Calu3 (cell line): ENCODE data around the gene ROCK2. TPM values are rescaled to one million over a fixed set of nuclear protein-coding genes. Genes with fewer than 3 reads are reported as not detected.

ENCODE experiments used
- BruUV-seq: library from RNA; stranded (reverse); fragments of 400-500 nt; replicated peaks from 2 replicates; lab custom pipeline; 2021; lab: Mats Ljungman, UMichigan
- CTCF ChIA-PET: fragments of 300-600 bp; sonication (Branson Sonifier 250); formaldehyde crosslinking; loops from one replicate; lab custom pipeline; 2022; ENCODE audit warnings: antibody characterized with exemption; lab: Charles Lee
- DNase-seq: peaks from one replicate; pipeline ENCODE4 v3.0.0; 2022
- H3K27ac Mint-ChIP-seq: one replicate; pipeline ENCODE4 v1.8.0; 2022; ENCODE audit warnings: mixed read lengths; ENCODE audit not compliant: unreplicated experiment
- H3K27me3 Mint-ChIP-seq: one replicate; pipeline ENCODE4 v1.8.0; 2022; ENCODE audit warnings: mixed read lengths; ENCODE audit not compliant: unreplicated experiment
- H3K36me3 Mint-ChIP-seq: one replicate; pipeline ENCODE4 v1.8.0; 2022; ENCODE audit warnings: mild to moderate bottlenecking, moderate library complexity, mixed read lengths; ENCODE audit not compliant: insufficient read depth, unreplicated experiment
- H3K4me1 Mint-ChIP-seq: one replicate; pipeline ENCODE4 v1.8.0; 2022; ENCODE audit warnings: mild to moderate bottlenecking, low read depth, mixed read lengths; ENCODE audit not compliant: unreplicated experiment
- H3K4me3 Mint-ChIP-seq: one replicate; pipeline ENCODE4 v1.8.0; 2022; ENCODE audit warnings: mild to moderate bottlenecking, low read depth, moderate library complexity, mixed read lengths; ENCODE audit not compliant: unreplicated experiment
- H3K9me3 Mint-ChIP-seq: one replicate; pipeline ENCODE4 v1.8.0; 2022; ENCODE audit warnings: low read depth, mixed read lengths; ENCODE audit not compliant: unreplicated experiment
- intact Hi-C: fragments of 100-400 bp; cut with micrococcal nuclease; formaldehyde crosslinking; loops from one replicate; pipeline ENCODE4 v1.10.0; 2022; ENCODE audit not compliant: unreplicated experiment
- total RNA-seq: library from RNA; stranded (reverse); gene quantifications from 2 replicates; pipeline ENCODE4 v1.2.3, GENCODE V29; 2022
- TF ChIP-seq, protein P1 (sequence below): fragments of 200-600 bp; IDR thresholded peaks from one replicate; pipeline ENCODE4 v1.8.0; 2022; ENCODE audit warnings: antibody characterized with exemption; ENCODE audit not compliant: unreplicated experiment

ROCK2 gene
- total RNA-seq, 1 experiment from 2014 or later: 35.3 TPM

DNA sequence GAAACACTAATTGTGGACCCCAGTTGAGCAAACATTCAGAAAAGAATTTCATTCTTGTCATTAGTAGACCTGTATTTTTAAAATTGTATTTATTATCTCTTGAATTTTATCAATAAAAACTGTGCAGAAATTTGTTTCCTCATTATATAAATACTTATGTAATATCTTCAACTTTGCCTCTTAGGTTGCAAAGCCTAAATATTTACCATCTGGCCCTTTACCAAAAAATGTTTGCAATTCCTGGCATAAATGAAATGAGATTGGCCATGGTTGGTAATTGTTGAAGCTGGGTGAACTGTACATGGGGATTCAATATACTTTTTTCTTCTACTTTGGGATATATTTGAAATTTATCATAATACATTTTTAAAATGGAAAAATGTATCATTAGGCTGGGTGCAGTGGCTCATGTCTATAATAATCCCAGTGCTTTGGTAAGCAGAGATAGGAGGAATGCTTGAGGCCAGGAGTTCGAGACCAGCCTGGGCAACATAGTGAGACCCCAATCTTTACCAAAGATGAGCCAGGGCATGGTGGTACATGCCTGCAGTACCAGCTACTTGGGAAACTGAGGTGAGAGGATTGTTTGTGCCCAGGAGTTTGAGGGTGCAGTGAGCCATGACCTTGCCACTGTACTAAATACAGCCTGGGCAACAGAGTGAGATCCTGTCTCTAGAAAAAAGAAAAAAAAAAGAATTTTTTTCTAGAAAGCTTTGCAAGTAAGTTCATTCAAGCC, 100.2 kb downstream of the ROCK2 start:
- Mint-ChIP-seq H3K9me3 (no peaks in the 10 kb centered on the region), H3K36me3 (no peaks in the 10 kb centered on the region), H3K4me1 (peaks cover 6% of the 10 kb centered on the region), H3K27me3 (no peaks in the 10 kb centered on the region), H3K27ac (no peak overlapping the region), H3K4me3 (no peak overlapping the region)
- CTCF ChIA-PET: no interaction called here
- intact Hi-C loops: no loop called here
- BruUV-seq: no TSS peak
- no peak for DNase-seq
- TF ChIP-seq, protein P1, sequence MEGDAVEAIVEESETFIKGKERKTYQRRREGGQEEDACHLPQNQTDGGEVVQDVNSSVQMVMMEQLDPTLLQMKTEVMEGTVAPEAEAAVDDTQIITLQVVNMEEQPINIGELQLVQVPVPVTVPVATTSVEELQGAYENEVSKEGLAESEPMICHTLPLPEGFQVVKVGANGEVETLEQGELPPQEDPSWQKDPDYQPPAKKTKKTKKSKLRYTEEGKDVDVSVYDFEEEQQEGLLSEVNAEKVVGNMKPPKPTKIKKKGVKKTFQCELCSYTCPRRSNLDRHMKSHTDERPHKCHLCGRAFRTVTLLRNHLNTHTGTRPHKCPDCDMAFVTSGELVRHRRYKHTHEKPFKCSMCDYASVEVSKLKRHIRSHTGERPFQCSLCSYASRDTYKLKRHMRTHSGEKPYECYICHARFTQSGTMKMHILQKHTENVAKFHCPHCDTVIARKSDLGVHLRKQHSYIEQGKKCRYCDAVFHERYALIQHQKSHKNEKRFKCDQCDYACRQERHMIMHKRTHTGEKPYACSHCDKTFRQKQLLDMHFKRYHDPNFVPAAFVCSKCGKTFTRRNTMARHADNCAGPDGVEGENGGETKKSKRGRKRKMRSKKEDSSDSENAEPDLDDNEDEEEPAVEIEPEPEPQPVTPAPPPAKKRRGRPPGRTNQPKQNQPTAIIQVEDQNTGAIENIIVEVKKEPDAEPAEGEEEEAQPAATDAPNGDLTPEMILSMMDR: no peak

DNA sequence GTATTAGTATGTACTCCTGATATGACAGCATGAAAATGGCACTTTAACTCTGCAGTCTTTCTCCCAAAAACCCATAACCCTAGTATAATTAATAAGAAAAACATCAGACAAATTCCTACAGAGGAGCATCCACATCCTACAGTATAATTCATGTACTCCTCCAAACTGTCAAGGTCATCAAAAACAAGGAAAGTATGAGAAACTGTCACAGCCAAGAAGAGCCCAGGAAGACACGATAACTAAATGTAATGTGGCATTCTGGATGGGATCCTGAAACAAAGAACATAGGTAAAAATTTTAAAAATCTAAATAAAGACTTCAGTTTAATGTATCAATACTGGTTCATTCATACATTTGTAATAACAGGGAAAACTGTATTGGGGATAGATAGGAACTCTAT, 100.9 kb downstream of the ROCK2 start:
- H3K9me3 Mint-ChIP-seq: no peaks in the 10 kb centered on the region
- H3K36me3 Mint-ChIP-seq: no peaks in the 10 kb centered on the region
- H3K27ac Mint-ChIP-seq: no peak overlapping the region
- intact Hi-C loops: no loop called here
- TF ChIP-seq, protein P1: no peak
- CTCF ChIA-PET: no interaction called here
- BruUV-seq: no TSS peak
- H3K27me3 Mint-ChIP-seq: no peaks in the 10 kb centered on the region
- peaks cover 6% of the 10 kb centered on the region for H3K4me1 Mint-ChIP-seq
- no peak for DNase-seq
- no peak overlapping the region for H3K4me3 Mint-ChIP-seq

DNA sequence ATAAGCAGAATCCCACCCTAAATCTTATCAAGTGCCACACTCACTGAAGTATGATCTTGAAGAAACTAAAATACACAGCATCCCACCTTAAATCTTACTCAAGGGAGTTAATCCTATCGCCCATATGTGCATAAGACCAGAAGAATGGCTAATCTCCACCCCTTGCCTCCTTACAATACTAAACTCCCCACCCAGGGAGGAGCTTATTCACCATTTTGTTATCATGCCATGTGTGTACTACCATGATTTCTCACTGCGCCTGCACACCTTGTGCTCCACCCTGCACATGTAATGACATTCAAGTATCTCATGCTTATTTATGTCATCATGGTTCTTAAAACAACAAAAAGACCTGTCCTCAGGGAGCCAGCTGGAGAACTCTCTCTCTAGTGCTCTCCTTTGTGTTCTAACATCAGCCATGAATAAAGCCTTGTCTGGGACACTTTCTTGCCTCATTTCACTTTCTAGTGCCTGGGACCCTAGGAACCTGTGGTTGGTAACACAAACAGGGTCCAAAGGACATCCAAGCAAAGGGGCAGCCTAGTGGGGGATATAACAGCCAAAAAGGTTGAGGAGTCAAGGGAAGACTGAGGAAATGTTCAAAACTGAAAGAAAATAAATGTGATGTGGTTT, 101.8 kb downstream of the ROCK2 start:
- TF ChIP-seq, protein P1: no peak
- intact Hi-C loops: no loop called here
- Mint-ChIP-seq H3K27me3 (no peaks in the 10 kb centered on the region), H3K36me3 (no peaks in the 10 kb centered on the region), H3K9me3 (no peaks in the 10 kb centered on the region), H3K4me1 (peaks cover 6% of the 10 kb centered on the region), H3K4me3 (no peak overlapping the region), H3K27ac (no peak overlapping the region)
- BruUV-seq: no TSS peak
- CTCF ChIA-PET: interaction anchor here (0.6 kb wide), 1 partner anchor 103 kb away, joined by 3 read pairs; no protein-coding TSS in a partner anchor
- no peak for DNase-seq

DNA sequence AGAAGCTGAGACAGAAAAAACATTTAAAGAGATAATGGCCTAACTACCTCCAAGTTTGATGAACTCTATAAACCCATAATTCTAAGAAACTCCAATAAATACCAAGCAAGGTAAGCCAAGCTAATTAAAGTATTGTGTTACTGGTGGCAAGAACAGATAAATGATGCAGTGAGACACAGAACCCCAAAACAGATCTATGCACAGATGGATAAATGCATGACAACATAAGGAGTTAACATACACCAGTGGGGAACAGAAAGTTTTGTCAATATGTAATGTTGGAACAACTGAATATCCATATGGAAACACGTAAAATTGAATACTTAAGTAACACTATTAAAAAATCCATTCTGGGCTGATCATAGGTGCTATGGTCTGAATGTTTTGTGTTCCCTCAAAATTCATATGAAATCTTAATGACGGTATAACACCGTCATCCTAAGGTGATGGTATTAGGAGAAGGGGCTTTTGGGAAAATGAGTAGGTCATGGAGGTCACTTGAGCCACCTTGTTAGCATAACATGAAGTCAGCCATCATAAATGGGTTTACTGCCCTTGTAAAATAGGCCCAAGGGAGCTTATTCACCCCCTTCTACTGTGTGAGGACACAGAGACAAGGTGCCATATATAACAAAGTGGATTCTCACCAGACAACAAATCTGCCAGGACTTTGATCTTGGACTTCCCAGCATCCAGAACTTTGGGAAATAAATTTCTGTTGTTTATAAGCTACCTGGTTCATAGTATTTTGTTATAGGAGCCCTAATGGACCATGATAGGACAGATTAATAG, 102.8 kb downstream of the ROCK2 start:
- Mint-ChIP-seq H3K27me3 (no peaks in the 10 kb centered on the region), H3K36me3 (no peaks in the 10 kb centered on the region), H3K4me3 (no peak overlapping the region), H3K27ac (no peak overlapping the region), H3K9me3 (no peaks in the 10 kb centered on the region), H3K4me1 (peaks cover 6% of the 10 kb centered on the region)
- TF ChIP-seq, protein P1: no peak
- intact Hi-C loops: no loop called here
- BruUV-seq: no TSS peak
- CTCF ChIA-PET: interaction anchor here (0.6 kb wide), 1 partner anchor 104 kb away, joined by 3 read pairs; no protein-coding TSS in a partner anchor
- DNase-seq: no peak
